HFF-Myc (cell line): ENCODE results near the gene SLCO1A2.
"Not testable (repeated sequence)": the region's sequence is repeated elsewhere in the genome, so short reads cannot be mapped to it uniquely, and the experiment has no call there.

Experiments used
- DNase-seq: peaks from one replicate; pipeline ENCODE4 v3.0.0-alpha.2; 2011; ENCODE audit warnings: low read depth; ENCODE audit errors: extremely low read depth
- H3K4me3 ChIP-seq: replicated peaks from 2 replicates; pipeline ENCODE4 v1.5.1; 2011; ENCODE audit warnings: low read depth, mild to moderate bottlenecking, control low read depth, low read length
- CTCF ChIP-seq: IDR thresholded peaks from 2 replicates; pipeline ENCODE4 v1.5.1; 2012; ENCODE audit warnings: mild to moderate bottlenecking, low read depth, low read length, control low read depth; ENCODE audit errors: missing control alignments

Gene SLCO1A2

DNA sequence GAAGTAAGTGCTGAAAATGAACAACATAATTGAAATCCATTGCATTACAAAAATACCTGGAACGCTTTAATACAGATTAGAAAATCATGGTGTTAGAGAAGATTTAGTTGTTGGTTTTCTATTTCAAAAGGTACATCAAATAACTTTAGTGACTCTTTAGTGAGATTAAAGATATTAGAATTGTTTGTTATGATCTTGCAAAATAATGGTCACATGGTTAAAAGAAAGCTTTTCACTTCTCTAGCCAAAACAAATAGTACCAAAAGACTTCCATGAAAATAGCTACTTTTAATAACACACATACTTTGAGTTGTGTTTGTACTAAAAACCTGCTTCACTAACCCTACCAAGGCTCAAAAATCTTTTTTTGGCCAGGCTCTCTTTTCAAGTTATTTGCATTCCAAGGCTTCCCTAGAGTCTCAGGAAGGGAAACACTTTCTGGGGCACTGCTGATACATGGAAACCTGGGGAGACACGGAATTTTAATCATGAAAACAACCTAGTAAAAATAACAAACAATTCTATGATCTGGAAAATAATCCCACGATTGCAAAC is at the start of gene SLCO1A2:
Gene SLCO1A2 (minus strand): TSS at position 147 of the 555 bp plus-strand sequence. CDS start 270 bp downstream, outside the sequence.
- H3K4me3 ChIP-seq = no peak within 1 kb of the TSS
- TF ChIP-seq CTCF = no peak
- no peak for DNase-seq

DNA sequence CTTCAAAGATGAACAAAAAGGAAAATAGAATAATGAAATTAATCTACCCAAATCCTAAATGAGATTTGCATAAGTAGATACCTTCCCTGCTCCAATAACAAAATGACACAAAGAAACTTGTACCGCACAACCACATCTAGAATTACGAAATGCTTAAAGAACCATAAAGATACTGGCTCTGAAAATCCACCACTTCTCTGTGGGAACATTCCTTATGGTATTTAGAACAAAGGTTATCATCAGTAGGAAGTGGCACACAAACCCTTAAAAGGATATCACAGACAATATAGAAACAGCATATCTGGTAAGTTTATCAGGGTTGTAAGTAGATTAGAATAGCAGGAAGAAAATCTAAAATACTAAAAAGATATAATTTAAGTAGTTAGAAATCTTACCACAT is 49.5 kb upstream of the SLCO1A2 start:
- no peak for DNase-seq
- TF ChIP-seq CTCF = no peak
- H3K4me3 ChIP-seq = no peak overlapping the region

DNA sequence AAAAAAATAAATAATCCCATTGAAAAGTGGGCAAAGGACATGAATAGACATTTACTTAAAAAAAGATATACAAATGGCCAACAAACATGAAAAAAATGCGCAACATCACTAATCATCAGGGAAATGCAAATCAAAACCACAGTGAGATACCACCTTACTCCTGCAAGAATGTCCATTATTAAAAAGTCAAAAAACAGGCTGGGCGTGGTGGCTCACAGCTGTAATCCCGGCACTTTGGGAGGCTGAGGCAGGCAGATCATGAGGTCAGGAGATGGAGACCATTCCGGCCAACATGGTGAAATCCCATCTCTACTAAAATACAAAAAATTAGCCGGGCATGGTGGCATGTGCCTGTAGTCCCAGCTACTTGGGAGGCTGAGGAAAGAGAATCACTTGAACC is 46.6 kb upstream of the SLCO1A2 start:
- H3K4me3 ChIP-seq, DNase-seq: not testable (repeated sequence)

DNA sequence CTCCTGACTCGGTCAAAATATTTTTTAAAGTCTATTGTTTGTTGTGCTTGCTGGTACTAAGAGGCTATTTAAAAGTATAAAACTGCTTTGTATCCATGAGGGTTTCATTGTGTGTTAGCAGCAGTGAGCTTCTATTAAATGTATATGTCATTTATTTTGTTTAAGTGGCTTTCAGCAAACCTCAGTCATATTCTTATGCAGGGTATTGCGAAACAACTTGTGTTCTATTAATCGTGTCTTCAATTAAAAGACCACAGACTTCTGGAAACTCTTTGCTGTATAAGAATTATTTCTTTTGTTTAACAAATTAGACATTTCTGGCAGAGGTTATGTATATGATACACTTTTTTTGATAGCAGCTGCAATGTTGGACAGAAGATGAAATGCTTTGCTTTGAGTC is 44.5 kb upstream of the SLCO1A2 start:
- no peak for TF ChIP-seq CTCF
- H3K4me3 ChIP-seq = no peak overlapping the region
- DNase-seq = no peak

DNA sequence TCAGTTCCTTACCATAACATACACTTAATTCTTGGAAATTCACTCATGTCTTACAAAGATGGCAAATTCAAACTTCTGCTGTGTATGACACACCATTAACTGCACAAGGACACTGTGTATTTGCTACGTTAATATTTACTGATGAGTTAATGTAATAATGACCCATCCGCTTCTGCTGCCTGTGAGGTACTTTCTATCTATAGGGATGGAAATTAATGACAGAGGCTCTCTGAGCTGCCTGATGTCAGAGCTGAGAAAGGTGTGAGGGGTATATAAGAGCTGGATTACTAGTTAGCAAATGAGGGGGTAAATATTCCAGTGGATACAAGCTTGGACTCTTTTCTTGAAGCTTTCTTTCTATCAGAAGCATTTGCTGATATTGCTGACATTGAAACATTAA is 37.9 kb upstream of the SLCO1A2 start, which contains the start of gene IAPP:
Gene IAPP (plus strand): TSS at position 301 of the 400 bp plus-strand sequence. CDS start 450 bp downstream, outside the sequence.
- no peak for DNase-seq

GRCh38 chr12:21370845-21371449 is 36.2 kb upstream of the SLCO1A2 start:
- no peak for TF ChIP-seq CTCF
- DNase-seq = no peak
- no peak overlapping the region for H3K4me3 ChIP-seq

More for the DNA sequence above, 37.9 kb upstream of the SLCO1A2 start, which contains the start of gene IAPP:
- no peak within 1 kb of the TSS for H3K4me3 ChIP-seq
- no peak for TF ChIP-seq CTCF

- TF ChIP-seq CTCF = no peak
- no peak for DNase-seq
- no peak overlapping the region for H3K4me3 ChIP-seq
Observed at GRCh38 chr12:21369141-21369980, 34.6 kb upstream of the SLCO1A2 start.

DNA sequence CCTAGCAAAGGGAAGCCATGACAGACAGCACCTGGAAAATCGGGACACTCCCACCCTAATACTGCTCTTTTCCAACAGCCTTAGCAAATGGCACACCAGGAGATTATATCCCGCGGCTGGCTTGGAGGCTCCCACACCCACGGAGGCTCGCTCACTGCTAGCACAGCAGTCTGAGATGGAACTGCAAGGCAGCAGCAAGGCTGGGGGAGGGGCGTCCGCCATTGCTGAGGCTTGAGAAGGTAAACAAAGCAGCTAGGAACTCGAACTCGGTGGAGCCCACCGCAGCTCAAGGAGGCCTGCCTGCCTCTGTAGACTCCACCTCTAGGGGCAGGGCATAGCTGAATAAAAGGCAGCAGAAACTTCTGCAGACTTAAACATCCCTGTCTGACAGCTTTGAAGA is 25.9 kb upstream of the SLCO1A2 start:
- not testable (repeated sequence) for DNase-seq, H3K4me3 ChIP-seq
